Activated CD4-positive, CD25-positive, alpha-beta regulatory T cell treated with anti-CD3 and anti-CD28 coated beads, Interleukin-2, amount 50 U/mL, for 24 hours (primary cell): ENCODE data around the gene OR1J1.

ENCODE experiments used
- ATAC-seq, 2 donors: fragments of 150-1000 bp; cut with Tn5 transposase; one replicate each; pipeline ENCODE4 v1.10.0; 2021; ENCODE audit warnings: mild to moderate bottlenecking in 1 of 2, moderate library complexity in 1 of 2

OR1J1 gene

DNA sequence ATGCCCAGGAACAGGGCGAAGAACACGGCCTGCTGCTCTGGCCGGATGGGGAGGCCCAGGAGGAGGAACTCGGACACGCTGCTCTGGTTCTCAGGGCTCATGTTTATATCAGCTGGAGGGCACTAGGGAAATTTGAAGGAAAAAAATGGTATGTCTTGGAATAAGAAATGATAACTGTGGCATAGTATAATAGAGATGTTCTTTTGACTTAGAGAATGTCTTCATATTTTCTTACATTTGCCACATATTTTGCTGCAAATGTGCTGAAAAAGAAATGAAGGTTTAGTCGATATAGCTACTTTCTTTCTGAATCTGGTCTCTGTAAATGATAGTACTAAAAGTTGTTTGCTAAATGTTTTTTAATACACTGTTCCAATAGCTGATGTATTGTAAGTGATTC, at the start of gene OR1J1:
OR1J1 (minus strand) TSS at position 101 of the 400 bp plus-strand sequence; CDS start at position 101, 0 bp downstream.
- ATAC-seq, result no peak

DNA sequence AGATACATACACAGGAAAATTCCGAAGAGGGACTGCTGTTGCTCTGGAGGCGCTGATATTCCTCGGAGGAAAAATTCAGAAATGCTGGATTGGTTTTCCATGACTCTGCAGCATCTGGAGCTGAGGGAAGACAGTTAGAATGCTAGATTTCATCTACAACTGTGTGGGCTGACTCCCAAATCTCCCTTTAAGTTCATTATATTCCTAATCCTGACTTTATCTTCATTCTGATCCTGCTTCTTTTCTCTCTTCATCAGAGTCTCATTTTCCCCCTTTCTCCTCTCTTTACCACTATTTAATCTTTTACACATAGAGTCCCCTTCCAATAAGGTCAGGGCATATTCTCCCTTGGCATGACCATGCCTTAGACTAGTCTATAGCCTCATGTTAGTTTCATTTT, 49.5 kb upstream of the OR1J1 start, which contains the start of gene OR1N1:
OR1N1 (minus strand) TSS at position 101 of the 400 bp plus-strand sequence; CDS start at position 101, 0 bp downstream.
- ATAC-seq, result no peak

DNA sequence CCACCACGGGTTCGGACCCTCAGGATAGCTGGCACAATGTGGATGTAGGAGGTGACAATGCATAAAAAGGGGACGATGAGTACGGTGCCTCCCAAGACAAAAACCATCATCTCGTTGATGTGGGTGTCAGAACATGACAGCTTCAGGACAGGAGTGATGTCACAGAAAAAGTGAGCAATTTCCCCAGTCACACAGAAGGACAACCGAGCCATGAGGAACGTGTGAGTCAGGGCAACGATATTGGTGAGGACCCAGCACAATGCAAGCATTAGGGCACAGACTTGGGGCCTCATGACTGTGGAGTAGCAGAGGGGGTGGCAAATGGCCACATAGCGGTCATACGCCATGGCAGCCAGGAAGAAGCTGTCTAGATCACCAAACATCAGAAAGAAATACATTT, 48.9 kb upstream of the OR1J1 start:
- peak; percentile 55 to 58 for ATAC-seq

DNA sequence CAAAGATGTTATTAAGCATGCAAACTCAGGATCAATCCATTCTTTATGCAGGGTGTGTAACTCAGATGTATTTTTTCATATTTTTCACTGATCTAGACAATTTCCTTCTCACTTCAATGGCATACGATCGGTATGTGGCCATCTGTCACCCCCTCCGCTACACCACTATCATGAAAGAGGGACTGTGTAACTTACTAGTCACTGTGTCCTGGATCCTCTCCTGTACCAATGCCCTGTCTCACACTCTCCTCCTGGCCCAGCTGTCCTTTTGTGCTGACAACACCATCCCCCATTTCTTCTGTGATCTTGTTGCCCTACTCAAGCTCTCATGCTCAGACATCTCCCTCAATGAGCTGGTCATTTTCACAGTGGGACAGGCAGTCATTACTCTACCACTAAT, 41.6 kb upstream of the OR1J1 start:
- ATAC-seq, result no peak

DNA sequence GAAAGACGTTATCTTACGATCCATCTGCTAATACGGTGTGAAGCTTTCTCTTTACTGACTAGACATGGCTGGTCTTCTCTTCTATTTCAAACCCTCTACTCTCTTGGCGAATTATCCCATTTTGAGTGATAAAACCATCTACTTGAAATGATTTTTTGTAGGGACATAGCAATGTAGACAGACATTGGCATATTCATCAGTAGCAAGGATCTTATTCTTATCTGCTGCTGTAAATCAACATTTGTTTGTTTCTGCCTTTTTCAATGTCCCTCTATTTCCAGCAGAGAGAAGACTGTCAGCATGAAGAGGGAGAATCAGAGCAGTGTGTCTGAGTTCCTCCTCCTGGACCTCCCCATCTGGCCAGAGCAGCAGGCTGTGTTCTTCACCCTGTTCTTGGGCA, 41.1 kb upstream of the OR1J1 start, which contains the start of gene OR1J4:
OR1J4 (plus strand) TSS at position 301 of the 400 bp plus-strand sequence; CDS start at position 301, 0 bp downstream.
- ATAC-seq, result no peak

GRCh38 chr9:122518226-122518625, 40.5 kb upstream of the OR1J1 start:
- ATAC-seq, result no peak

DNA sequence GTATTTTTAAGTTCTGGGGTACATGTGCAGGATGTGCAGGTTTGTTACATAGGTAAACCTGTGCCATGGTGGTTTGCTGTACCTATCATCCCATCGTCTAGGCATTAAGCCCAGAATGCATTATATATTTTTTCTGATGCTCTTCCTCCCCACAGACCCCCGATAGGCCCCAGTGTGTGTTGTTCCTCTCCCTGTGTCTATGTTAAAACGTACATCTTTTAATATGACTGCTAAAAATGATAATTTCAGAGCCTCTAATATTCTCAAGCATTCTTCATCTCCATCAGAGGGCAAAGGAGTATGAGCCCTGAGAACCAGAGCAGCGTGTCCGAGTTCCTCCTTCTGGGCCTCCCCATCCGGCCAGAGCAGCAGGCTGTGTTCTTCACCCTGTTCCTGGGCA, 32.8 kb upstream of the OR1J1 start, which contains the start of gene OR1J2:
OR1J2 (plus strand) TSS at position 301 of the 400 bp plus-strand sequence; CDS start at position 301, 0 bp downstream.
- ATAC-seq, result no peak

DNA sequence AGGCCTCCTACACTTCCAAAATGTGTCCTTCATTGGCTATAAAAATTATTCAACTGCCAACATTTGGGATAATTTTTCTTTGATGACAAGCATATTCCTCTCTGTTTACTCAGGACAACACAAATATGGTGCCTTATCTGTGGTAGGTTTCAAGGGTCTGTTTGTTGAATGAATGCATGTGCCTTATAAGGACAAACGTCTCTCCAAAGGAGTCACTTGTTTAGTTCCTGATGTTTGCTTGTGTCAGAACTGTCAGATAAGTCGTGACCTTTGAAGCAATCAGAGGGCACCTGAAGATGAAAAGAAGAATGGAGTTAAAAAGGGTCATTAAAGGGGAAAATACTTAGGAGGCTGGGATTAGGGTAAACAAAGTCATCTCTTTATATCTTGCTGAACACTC, 29.2 kb upstream of the OR1J1 start:
- no peak for ATAC-seq

DNA sequence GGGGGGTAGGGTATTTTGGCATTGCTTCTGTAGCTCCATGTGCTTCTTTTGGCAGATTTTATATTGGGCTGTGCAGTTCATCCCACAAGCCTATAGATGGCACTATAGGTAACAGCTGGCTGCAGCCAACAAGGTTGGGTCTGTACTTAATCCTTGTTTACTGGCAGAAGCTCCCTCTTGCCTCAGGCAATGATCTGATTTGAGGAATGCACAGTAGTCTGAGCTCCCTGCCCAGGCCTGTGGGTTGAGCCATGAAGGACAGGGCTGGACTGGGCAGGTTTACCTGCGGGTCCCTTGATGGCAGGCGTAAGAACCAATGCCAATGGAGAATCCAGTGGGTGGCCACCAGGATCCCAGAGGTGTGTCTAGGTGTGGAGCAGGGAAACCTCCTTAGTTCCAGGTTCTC, 21.2 kb upstream of the OR1J1 start:
- ATAC-seq, result no peak

DNA sequence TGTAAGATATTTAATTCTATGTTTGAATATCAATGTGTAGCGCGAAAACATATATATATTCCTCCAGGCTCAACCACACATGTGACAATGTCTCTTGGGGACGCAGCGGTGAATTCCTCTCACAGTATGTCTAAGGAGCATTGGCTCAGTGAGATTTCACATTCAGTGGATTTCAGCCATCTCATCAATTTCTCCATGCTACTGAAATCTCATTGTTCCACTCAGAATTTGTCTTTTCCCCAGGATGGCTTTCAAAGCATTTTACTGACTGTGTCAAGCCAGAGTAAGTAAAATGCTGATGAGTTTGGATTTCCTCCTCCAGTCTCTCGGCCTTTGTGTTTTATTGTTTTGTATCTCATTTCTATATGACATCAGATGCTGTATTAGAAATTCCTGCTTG, 1.3 kb upstream of the OR1J1 start:
- no peak for ATAC-seq

DNA sequence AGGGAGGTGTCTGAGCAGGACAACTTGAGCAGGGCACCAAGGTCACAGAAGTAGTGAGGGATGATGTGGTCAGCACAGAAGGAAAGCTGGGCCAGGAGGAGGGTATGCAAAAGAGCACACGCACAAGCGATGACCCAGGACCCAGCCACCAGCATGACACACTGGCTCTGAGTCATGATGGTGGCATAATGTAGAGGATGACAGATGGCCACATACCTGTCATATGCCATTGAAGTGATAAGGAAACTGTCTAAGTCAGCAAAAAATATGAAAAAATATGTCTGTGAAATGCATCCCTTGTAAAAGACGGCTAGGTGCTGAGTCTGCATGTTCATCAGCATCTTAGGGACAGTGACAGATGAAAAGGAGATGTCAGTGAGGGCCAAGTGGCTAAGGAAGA, 380 bp downstream of the OR1J1 start:
- ATAC-seq, result peak; percentile 48 to 64

- no peak for ATAC-seq
Measured at GRCh38 chr9:122475717-122476116, 2.0 kb downstream of the OR1J1 start.

- ATAC-seq, result no peak
Measured at GRCh38 chr9:122474561-122474960, 3.2 kb downstream of the OR1J1 start.

DNA sequence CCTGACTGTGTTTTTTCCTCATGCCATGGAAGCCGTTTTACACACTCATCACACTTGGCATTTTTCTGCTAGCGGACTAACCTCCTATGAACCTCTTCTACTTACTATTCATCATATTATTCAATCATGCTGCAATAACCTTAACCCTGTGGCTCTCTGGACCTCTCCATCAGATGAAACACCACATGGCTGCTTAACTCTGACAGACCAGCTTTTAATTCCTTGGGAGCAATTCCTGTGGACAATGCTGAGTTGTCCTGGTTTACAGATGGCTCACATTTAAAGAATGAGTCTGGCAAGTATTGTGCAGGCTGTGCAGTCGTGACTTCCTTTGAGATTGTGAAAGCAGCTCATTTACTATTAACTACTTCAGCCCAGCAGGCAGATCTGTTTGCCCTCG, 9.0 kb downstream of the OR1J1 start:
- no peak for ATAC-seq

GRCh38 chr9:122466456-122466855, 11.3 kb downstream of the OR1J1 start:
- no peak for ATAC-seq

DNA sequence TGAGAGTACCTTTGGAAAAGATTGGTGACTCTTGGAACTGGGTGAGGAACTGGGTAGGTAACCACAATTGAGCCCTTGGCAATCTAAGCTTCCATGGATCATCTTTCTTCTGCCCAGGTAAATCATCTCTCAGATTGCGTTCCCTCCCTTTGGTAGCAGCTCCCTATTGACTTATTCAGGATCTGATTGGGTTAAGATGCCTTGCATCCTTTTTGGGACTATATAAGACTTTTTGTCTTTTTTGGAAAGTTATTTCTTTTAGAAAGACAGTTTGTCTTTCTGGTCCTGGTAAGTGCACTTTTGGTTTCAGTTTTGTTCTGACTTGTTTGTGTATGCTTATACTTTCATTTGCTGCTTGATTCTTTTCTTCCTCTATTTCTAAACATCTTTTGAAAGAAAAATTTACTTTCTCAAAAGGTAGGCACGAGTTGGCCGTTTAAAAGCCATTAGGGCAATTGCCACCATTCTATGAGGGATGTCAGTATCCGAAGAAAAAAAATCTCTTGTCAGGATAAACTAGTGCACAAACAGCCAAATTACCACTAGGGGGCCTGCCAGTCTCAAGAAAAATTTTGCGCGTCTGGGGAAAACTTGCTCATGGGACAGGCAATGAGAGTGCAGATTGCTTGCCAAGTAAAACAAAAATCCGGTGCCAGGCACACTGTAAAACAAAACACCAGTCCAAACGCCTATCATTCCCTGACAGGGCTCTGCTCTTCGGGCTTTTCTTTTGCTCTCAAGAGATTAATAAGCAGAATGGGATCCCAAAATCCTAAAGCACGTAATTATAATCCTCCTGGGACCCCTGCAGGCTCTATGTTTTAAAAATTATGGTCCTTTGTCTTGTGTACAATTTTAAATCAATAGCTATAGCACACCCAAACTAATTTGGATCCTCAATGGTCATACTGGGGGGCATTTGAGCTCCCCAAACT, 12.8 kb downstream of the OR1J1 start:
- ATAC-seq, result peak; percentile 59 to 70

DNA sequence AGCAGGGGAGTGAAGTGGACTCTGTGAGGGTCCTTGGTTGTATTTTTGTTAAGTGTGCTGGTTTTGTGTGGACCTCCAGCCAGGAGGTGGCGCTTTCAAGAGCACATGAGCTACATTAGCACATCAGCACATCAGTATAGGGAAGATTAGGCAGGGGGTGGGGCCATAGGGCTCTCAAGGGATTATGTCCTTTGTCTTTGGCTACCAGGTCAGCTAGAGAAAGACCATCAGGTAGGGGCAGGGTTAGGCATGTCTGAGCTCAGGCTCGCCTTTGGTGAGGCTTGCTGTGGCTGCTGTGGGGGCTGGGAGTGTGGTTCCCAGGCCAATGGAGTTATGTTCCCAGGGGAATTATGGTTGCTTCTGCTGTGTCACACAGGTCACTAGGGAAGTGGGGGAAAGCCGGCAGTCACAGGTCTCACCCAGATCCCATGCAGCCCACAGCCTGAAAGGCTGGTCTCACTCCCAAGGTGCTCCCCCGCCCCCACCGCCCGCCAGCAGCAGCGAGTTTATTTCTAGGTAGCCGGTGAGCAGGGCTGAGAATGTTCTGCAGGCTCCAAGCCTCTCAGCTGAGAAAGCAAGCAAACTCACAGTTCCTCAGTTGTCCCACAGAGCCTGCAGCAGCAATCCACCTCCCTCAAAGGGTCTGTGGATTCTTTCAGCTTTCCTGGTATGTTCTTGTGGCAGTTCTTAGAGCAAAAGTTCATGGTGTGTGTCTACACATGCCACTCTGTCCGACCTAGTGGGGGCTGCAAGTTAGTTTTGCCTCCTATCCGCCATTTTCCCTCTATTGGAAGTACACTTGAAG, 13.7 kb downstream of the OR1J1 start:
- ATAC-seq, result no peak

- no peak for ATAC-seq
Measured at GRCh38 chr9:122457787-122458186, 19.9 kb downstream of the OR1J1 start.

DNA sequence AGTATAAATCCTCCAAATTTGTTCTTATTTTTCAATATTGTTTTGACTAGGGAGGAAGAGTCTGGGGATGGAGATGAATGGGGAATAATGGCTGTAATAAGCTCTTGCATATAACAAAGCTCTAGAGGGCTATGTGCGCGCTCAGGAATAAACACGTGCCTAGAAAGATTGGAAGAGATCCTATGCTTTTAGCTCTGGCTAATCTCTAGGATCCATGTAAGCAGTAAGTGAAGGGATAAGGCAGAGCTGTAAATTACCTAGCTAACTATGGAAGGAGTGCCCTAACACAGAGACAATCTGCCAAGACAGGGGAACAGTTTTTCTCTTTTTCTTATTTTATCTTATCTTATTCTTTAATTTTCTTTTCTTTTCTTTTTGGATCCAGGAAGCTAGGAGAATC, 21.6 kb downstream of the OR1J1 start:
- ATAC-seq, result no peak

- no peak for ATAC-seq
Measured at GRCh38 chr9:122453677-122454135, 24.0 kb downstream of the OR1J1 start.

DNA sequence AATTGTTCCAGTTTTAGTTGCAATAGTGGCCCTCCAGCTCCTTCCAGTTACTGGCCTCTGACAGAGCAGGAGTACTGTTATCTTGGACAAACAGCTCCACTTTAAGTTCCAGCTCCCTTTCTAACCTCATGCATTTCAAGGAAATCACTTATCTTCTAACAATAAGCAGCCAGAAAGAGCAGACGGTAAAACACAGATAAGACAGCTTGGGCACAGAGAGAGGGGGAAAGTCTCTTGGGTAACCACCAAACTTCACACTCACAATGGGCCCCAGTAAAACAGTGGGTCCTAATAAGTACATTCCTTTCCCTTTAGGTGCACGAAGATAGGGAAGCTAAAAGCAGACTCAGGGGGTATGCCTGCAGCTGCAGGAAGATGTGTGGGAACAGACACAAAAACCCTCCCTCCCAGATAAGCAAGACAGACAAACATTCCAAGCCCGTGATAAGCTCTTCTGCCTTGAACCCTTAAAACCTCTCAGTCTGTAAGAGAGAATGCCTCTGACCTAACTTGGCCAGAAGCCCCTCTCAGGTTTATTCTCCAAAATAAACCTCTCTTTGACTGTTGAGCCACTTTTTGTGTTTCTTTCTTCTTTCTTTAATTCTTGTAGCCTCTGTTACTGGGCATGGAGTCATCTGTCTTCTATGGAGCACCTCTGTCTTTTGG, 30.8 kb downstream of the OR1J1 start:
- no peak for ATAC-seq

DNA sequence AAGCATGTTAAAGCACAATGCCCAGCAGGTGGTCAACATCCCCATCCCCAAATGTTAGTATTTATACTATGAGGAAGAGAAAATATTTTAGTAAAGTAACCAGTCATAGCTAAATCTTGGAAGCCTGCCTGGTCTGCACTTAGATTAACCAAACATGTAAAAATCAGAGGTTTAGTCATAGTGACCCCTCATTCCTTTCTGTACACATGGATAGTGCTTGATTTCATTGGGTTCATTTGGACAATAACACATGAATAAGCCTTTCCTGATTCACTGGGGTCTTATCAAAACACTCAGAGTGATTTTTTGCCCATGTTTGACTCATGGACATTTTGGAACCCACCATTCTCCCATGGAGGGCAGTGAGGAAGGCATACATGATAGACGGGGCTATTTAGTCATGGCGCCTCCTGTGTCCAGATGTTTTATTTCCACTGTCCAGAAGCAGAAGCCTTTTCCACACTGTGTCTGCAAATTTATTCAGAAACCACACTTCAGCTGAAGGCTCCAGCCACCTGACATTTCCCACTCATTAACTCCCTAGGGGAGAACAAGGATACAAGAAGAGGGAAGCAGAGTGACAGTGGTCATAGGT, 32.5 kb downstream of the OR1J1 start:
- no peak for ATAC-seq
